ENCODE results near the gene SCAP. TPM values are rescaled to one million over a fixed set of nuclear protein-coding genes. Genes with fewer than 3 reads are reported as not detected.

The SCAP gene
- total and polyA plus RNA-seq, 2 donors (not counting 1 experiment from before 2014, with no cell fraction given): 55.8 to 113 TPM

DNA sequence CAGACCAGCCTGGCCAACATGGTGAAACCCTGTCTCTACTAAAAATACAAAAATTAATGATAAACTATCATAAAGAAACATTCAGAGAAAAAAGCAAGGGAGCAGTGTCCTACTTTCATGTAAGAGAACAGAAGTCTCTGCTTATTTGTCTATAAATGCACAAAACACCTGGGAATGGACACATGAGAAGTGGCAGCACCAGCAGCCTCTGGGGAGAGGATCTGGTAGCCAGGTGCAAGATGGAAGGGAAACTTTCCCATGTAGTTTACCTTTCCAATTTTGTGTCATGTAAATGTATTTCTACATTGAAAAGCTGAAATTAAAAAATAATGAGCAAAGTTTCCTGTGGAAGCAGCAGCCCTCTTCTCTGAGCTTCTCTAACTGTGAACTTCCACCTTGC, 18.8 kb downstream of the SCAP start:
- ATAC-seq (ENCODE audit: low read depth): no peak
- no peaks in the 10 kb centered on the region for H3K4me1 ChIP-seq (ENCODE audit: control insufficient read depth in 2 of 2, insufficient read depth in 2 of 2, low read length in 2 of 2)
- Mint-ChIP-seq H3K27ac (no peak overlapping the region), H3K4me3 (no peak overlapping the region), H3K27me3 (no peaks in the 10 kb centered on the region), H3K4me1 (peaks cover 15% of the 10 kb centered on the region), H3K9me3 (ENCODE audit: insufficient read depth) (peaks cover 7% of the 10 kb centered on the region)
- ChIA-PET CTCF (no interaction called here), POLR2A (no interaction called here)
- TF ChIP-seq, protein P1, sequence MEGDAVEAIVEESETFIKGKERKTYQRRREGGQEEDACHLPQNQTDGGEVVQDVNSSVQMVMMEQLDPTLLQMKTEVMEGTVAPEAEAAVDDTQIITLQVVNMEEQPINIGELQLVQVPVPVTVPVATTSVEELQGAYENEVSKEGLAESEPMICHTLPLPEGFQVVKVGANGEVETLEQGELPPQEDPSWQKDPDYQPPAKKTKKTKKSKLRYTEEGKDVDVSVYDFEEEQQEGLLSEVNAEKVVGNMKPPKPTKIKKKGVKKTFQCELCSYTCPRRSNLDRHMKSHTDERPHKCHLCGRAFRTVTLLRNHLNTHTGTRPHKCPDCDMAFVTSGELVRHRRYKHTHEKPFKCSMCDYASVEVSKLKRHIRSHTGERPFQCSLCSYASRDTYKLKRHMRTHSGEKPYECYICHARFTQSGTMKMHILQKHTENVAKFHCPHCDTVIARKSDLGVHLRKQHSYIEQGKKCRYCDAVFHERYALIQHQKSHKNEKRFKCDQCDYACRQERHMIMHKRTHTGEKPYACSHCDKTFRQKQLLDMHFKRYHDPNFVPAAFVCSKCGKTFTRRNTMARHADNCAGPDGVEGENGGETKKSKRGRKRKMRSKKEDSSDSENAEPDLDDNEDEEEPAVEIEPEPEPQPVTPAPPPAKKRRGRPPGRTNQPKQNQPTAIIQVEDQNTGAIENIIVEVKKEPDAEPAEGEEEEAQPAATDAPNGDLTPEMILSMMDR (IDR thresholded peaks at IDR 0.05): no peak
- no peak for TF ChIP-seq EZH2 (IDR thresholded peaks at IDR 0.05; ENCODE audit: borderline replicate concordance, insufficient read depth, low read depth, low read length, poor library complexity, severe bottlenecking)
- H3K4me2 ChIP-seq (replicated peaks; ENCODE audit: low read depth, low read length, poor library complexity, severe bottlenecking): no peak overlapping the region
- H2AFZ ChIP-seq (ENCODE audit: insufficient read depth, low read depth, low read length, poor library complexity, severe bottlenecking): no peak overlapping the region
- DNase-seq: no peak
- H4K20me1 ChIP-seq (ENCODE audit: control insufficient read depth, insufficient read depth, low read length, poor library complexity, severe bottlenecking): peaks cover 56% of the 10 kb centered on the region
- H3K27ac ChIP-seq (ENCODE audit: low read length in 2 of 2): no peak overlapping the region
- no peaks in the 10 kb centered on the region for H3K36me3 ChIP-seq (replicated peaks in 1 of 2; ENCODE audit: control extremely low read depth in 1 of 2, control insufficient read depth in 1 of 2, extremely low read depth in 1 of 2, insufficient read depth in 2 of 2, low read length in 1 of 2)
- no peak overlapping the region for H3K9ac ChIP-seq (ENCODE audit: low read length)
- no peaks in the 10 kb centered on the region for H3K27me3 ChIP-seq (replicated peaks in 1 of 4; ENCODE audit: control extremely low read depth in 1 of 4, control insufficient read depth in 3 of 4, insufficient read depth in 4 of 4, low read length in 3 of 4)
- intact Hi-C loops (cut with micrococcal nuclease): no loop called here
- peaks cover 77% of the 10 kb centered on the region for H3K79me2 ChIP-seq (ENCODE audit: control insufficient read depth, insufficient read depth, low read length)
- peaks cover 0 to 17% (median 1%) of the 10 kb centered on the region in 3 donors for H3K9me3 ChIP-seq (ENCODE audit: control extremely low read depth in 1 of 3, control insufficient read depth in 2 of 3, insufficient read depth in 1 of 3, low read length in 2 of 3)
- no peak overlapping the region for H3K4me3 ChIP-seq (ENCODE audit: control extremely low read depth in 1 of 5, extremely low read depth in 1 of 5, insufficient read depth in 1 of 5, low read depth in 2 of 5, low read length in 4 of 5)

DNA sequence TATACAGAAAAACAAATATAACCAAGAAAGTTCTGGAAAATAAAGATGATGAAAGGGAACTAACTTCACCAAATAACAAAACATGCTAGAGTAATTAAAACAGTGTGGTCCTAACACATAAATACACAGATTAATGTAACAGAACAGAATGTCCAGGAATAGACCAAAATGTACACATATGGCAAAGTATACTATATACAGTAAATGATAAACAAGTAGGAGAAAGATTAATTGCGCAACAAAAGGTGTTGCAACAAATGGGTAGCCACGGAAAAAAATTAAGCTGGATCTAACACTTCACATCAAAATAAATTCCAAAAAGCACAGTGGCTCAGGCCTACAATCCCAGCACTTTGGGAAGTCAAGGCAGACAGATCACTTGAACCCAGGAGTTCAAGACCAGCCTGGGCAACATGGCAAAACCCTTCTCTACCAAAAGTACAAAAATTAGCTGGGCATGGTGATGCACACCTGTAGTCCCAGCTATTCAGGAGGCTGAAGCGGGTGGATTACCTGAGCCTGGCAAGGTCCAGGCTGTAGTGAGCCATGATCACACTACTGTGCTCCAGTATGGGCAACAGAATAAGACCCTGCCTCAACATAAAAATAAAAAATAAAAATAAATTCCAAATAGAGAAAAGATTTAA, 19.8 kb downstream of the SCAP start:
- no peaks in the 10 kb centered on the region for H3K27me3 Mint-ChIP-seq
- H3K9me3 Mint-ChIP-seq (ENCODE audit: insufficient read depth): peaks cover 7% of the 10 kb centered on the region
- H3K27ac Mint-ChIP-seq: no peak overlapping the region
- TF ChIP-seq, protein P1 (IDR thresholded peaks at IDR 0.05): no peak
- no peak for TF ChIP-seq EZH2 (IDR thresholded peaks at IDR 0.05; ENCODE audit: borderline replicate concordance, insufficient read depth, low read depth, low read length, poor library complexity, severe bottlenecking)
- ChIA-PET CTCF (no interaction called here), POLR2A (no interaction called here)
- intact Hi-C loops (cut with micrococcal nuclease): no loop called here
- 88% methylated on average over 2 of the region's 3 CpGs for WGBS (ENCODE audit: insufficient coverage)
- Histone ChIP-seq H3K9me3 (ENCODE audit: control extremely low read depth in 1 of 3, control insufficient read depth in 2 of 3, insufficient read depth in 1 of 3, low read length in 2 of 3) (peaks cover 0 to 15% (median 1%) of the 10 kb centered on the region in 3 donors), H2AFZ (ENCODE audit: insufficient read depth, low read depth, low read length, poor library complexity, severe bottlenecking) (no peak overlapping the region), H3K9ac (ENCODE audit: low read length) (no peak overlapping the region), H3K4me3 (ENCODE audit: control extremely low read depth in 1 of 5, extremely low read depth in 1 of 5, insufficient read depth in 1 of 5, low read depth in 2 of 5, low read length in 4 of 5) (no peak overlapping the region), H3K27ac (ENCODE audit: low read length in 2 of 2) (no peak overlapping the region), H3K4me2 (replicated peaks; ENCODE audit: low read depth, low read length, poor library complexity, severe bottlenecking) (no peak overlapping the region), H4K20me1 (ENCODE audit: control insufficient read depth, insufficient read depth, low read length, poor library complexity, severe bottlenecking) (peaks cover 57% of the 10 kb centered on the region), H3K79me2 (ENCODE audit: control insufficient read depth, insufficient read depth, low read length) (peaks cover 77% of the 10 kb centered on the region), H3K27me3 (replicated peaks in 1 of 4; ENCODE audit: control extremely low read depth in 1 of 4, control insufficient read depth in 3 of 4, insufficient read depth in 4 of 4, low read length in 3 of 4) (no peaks in the 10 kb centered on the region), H3K4me1 (ENCODE audit: control insufficient read depth in 2 of 2, insufficient read depth in 2 of 2, low read length in 2 of 2) (no peaks in the 10 kb centered on the region), H3K36me3 (replicated peaks in 1 of 2; ENCODE audit: control extremely low read depth in 1 of 2, control insufficient read depth in 1 of 2, extremely low read depth in 1 of 2, insufficient read depth in 2 of 2, low read length in 1 of 2) (no peaks in the 10 kb centered on the region)
- no peak overlapping the region for H3K4me3 Mint-ChIP-seq
- no peak for ATAC-seq (ENCODE audit: low read depth)
- H3K4me1 Mint-ChIP-seq: peaks cover 16% of the 10 kb centered on the region
- DNase-seq: no peak

Data from B cell (primary cell).